CD4-positive, alpha-beta T cell treated with Interleukin-2 at 100 ng/mL for 4 hours (primary cell): ENCODE results near the gene ETS1.
A peak's percentile ranks its signal among the peaks of the same experiment; 100 is the strongest.

Experiments used
- DNase-seq: peaks from one replicate; pipeline ENCODE4 v3.0.0-alpha.2; 2020; ENCODE audit warnings: low spot score

ETS1 gene

DNA sequence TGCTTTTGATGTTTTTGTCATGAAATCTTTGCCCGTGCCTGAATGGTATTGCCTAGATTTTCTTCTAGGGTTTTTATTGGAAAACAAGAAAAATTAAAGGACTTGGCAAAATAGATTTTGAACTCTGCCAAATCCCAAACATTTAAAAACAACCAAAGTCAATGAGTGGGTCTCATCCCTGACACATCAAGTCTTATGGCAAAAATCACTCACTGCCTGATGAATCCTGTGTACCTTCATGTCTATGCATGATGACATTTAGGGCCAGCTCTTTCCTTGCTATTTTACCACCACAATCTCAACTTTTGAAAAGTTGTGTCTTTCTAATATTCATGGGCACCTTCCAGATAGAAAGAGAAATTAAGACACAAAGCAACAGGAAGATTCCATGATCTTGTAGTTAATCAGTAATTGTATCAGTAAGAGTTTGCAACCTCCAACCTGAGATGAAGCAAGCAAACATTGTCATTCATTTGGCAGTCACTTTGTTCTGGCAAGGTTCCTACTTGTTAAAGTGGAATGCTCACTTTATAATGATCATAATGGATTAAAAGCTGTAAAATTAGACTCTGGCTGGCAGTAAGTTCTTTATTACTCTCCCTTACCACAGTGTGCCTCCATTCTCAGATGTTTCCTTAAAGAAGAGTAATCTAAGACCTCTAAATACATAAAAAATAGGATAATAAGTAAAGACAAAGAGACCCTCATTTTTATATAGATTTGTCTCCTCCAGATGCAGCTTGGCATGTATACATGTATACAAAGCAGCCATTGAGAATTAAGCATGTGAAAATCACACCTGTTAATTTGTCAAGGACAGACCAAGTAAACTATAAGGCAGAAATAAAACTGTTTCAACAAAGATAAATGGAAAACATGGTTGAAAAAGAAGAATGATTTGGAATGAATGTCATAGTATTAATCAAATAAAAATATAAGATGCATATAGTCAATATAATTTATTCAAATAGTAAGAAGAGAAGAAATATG is 51.6 kb downstream of the ETS1 start:
- no peak for DNase-seq

DNA sequence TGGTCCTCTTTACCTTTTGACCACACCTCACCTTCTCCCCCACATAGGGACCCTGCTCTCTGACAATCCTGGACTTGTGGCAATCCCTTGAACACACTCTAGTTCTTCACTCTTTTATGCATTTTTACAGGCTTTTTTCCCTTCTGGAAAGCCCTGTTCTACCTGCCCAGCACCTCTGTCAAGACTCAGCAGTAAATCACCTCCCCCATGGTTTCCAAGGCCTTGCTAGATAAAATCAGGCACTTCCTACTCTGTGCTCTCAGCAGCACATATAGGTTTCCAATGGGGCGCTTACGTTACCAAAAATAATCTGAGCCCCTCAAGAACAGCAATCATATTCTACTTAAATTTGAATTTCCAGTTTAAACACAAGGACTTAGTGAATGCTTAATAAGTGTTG is 53.9 kb downstream of the ETS1 start:
- DNase-seq: no peak

DNA sequence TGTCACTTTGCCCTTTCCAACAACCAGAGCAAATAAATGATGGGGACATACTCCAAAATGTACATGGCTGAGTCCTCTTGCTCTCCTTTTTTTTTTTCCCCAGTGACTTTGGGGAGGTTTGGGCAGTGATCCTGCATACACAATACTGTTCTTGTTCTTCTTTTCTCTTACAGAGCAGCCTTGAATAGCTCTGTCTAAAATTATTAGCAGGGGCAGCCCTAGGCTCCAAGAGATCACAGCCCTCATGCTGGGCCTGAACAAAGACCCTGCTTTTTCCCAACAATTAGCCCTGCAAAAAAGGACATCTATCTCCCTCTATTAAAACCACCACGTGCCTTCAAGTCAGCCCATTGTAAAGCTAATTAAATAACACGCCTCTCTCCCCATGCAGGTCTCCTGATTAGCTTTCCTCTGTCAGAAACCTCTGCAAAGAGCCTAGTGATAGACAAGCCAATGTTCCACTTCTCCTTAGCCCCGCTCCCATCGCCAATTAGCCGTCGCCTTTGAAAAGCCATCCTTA is 54.7 kb downstream of the ETS1 start:
- DNase-seq: no peak

DNA sequence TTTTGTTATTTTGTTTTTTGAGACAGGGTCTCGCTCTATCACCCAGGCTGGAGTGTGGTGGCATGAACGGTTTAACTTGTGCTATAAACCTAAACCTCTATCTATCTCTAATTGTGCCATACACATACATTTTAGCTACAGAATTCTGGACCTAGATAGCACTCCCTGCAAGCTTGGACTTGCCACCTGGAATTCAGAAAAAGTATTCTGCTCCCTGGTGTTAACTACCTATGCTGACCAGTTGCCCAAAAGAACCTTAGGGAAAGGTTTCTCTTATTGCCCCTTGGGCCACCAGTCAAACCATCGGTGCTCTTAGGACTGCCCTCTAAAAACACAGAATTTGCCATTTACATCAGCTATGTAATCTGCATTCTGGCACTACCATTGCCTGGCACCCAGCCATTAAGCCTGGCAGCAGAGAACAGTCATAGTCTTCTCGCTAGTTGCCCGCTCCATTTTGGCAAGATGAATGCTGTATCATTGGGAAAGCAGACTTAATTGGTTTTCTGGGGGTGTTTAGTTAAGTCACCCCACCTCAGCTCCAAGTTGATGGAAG is 55.3 kb downstream of the ETS1 start:
- no peak for DNase-seq

DNA sequence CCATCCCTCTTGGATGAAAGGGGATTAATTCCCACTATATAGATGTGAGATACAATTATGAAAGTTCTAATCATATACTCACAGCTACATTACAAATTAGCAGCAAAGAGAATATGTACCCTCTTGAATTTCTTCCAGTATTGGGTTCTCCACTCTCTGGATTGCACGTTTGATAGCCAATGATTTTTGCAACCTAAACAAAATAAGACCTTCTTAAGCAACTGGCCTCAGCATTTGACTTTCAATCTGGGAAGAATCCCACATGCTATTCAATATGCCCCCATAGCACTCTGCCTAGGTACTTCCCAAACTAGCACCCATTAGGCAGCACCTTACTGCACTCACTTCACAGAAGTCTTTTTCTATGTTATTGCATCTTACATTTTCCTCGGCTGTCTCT is 55.8 kb downstream of the ETS1 start:
- DNase-seq: no peak

DNA sequence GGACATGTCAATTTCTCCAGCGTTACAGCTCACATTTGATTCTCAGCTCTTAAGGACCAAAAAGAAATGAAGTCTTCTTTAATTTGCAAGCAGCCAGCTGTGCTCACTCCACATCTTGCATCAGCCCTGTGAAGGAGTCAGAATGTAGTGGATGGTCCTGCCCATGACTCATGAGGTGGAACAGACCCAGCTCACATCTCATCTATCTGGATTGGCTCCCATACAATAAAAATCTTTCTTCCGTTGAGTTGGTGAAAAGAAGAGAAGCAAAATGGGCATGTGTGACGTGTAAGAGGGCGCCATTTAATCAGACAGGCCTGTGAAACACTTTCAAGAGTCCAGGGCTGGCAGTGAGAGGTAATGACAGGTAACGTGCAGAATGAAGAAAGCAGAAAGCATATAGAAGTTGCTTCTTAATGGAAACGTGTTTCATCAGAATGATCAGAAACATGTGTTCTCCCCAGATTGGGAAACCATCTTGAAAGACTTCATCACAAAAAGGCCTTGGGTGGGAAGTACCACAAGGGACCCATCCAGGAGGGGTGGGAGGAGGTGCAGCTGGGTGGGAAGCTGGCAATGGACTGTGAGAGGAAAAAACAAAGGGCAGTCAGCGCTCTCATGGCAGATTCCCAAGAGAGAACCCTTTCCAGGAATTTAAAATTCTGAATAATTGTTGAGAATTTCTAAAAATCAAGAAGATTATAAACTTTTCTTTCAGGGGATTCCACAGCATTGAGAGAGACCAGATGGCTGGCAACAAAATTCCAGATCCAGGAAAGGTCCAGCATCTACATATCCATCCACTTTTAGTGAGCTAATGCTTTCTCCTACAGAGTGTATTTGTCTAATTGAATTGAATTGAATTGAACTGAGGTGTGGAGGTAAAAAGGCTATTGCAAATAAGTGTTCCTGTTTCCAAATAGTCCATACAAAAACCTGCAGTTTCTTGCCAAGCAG is 57.0 kb downstream of the ETS1 start:
- no peak for DNase-seq

DNA sequence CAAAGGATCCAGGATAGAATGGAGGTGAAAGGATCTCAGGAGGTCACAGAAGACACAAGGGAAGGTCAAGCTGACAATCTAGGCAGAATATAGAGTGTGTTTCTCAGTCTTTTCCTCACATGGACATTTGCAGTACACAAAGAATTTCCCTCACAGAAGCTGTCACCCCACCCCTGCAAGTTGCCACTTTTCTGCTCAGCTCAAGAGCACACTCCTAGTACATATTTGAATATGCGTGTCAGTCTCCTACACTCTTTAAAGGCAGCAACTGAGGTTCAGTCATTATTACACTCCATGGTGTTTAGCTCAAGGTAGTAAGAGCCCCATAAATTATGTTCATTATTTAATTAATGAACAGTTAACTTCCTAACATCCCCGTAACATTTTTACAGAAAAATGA is 59.1 kb downstream of the ETS1 start:
- DNase-seq: no peak

DNA sequence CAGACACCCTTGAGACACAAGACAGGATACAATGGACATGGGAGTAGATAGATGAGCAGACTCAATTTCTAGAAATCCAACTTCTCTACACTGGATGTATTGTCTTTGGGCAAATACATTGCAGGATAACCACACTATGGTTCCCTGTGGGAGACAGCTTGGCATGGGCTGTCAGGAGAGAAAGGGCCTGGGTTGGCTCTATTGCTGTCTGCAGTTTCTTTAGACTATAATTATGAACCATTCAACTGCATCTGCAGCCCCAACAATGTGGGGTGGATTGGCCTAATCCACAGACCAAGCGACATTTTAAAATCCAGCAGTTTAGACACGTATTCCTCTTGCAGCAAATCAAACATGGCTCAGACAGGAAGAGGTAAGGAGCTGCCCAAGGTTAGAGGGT is 60.3 kb downstream of the ETS1 start:
- no peak for DNase-seq

DNA sequence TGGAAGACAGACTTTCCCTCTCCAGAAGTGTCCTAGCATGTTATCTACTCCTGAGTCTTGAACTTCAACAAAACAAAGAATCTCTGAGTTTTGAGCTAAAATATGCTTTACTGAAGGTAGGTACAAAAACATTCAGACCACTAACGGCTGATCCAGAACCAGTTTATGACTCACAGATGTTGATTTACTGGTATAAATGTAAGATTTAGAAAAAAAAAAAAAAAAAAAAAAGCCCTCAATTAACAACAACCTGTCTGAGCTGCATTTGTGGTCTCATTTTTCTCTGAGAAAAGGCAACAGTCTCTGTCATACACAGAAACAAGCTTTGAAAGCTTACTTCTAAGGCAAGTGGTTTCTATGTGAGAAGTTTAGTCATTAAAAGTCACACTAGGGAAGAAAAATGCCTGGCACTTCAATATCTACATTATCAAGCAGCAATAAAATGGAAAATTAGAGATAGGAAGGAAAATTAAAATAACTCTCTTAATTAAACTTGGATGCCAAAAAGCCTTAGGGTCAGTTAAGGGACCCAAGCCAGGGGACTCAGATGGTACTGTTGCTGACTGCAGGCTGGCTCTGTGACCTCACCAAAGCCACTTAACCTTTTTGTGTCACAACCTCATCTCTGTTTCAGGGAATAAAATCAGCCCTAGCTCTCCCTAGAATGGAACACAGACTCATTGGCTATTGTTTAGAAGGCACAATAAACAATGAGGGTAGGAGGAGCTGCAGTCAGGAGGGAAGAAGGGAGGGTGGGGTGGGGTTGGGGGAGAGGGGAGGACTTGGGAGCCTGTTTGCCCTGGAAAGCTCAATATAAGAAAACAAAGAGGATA is 61.7 kb downstream of the ETS1 start:
- peak; percentile 89 for DNase-seq

DNA sequence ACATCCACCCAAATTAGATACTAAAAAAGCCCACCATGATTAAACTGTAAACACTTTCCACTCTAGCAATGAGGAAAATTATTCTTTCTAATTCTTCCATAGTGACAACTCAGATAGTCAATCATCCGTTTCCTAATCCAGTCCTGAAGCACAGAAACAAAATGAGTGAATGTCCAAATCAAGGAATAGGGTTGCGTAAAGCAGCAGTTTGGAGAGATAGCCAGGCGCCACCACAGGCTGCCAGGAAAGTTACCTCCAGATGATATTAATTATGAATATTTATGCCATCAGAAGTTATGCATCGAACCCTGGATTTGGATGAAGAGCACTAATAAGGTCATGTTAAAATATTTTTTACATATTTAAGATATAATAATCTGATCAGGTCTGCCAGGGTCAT is 63.2 kb downstream of the ETS1 start:
- no peak for DNase-seq

DNA sequence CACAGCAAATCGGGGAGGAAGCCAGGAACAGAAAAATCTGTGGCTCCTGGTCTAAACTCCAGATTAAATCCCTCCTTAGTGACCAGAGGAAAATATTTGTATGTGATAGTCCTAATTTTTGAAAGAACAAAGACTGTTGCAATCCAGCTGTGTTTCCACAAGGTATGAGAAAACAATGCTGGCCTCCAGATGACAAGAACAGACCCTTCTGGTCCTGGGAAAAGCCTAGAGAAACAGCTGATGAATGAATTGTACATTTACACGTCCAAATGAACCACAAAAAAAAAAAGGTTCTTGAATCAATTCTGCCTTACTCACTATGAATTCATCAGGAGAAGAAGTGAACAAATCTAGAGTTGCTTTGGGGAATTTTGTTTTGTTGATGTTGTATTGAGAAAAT is 63.7 kb downstream of the ETS1 start:
- no peak for DNase-seq

DNA sequence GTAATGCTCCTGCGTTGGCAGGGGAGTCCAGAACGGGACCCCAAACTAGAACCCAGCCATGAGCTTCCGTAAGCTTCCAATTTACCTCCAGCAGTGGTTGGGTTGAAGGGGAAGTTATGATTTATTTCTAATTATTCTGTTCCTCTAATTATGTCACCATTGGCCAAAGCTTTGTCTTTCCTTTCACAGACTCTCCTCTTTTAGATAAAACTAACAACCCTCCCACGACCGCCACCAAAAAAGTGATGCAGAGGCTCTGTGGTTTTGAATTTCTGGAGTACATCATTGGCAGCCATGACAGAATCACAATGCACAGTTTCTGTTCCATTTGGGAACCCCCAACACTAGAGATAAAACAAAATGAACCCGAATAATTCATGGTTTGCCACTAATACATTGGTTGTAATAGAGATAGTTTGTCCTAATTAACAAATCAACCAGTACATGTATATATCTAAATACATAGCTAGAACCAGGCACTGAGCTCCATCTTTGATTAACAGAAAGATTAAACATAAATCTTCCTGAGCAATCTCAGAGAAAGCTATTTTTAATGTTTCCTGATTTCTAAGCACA is 64.3 kb downstream of the ETS1 start:
- peak; percentile 75 for DNase-seq

DNA sequence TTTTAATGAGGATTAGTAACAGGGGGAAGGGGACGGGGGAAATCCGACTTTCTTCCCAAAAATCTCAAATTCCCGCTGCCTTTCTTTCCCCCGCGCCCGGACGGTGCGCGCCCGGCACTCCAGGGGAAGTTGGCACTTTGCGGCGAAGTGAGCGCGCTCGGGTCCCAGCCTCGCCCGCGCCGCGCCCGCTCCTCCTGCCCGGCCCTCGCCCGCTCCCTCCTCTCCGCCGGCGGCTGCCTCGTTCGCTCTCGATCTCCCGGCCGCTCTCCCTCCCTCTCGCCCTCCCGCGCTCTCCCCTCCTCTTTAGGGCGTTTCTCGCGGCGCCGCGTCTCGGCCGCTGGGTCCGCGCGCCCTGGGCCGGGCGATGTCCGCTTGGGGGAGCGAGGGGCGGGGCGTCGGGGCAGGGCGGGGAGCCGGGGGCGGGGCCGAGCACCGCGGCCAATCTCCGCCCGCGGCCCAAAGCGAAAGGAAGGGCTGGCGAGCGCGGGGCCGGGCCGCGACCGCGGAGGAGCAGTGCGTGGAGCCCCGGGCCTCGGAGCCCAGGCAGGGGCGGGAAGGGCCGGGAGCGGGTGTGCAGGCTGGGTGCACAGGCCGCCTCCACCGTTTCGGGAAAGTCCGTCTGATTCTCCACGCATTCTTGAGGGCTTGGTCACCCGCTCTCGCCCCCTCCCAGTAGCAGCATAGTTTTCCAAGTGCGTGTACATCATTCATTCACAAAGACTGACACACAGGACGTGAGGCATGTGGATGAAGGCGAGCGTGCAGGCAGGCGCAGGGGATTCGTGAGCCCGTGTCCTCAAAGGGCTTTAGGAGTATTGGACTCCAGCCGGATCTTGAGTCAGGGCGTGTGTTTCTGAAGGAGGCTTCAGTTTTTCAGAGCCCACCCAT is 65.1 kb downstream of the ETS1 start:
- DNase-seq: peak; percentile 94

DNA sequence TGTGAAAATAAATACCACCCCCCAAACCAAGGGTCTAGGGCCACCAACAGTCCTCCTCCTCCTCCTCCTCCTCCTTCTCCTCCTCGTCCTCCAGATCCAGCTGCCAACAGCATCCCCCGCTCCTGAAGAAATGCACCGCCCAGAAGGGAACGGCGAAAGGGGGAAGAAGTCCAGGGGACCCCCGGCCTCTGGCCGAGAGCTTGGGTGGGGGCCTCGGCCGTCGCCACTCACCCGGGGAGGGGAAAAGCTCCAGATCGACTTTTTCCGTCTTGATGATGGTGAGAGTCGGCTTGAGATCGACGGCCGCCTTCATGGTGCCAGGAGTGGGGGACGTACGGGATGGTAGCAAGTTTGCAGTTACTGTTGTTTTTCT is 65.7 kb downstream of the ETS1 start:
- peak; percentile 47 for DNase-seq

DNA sequence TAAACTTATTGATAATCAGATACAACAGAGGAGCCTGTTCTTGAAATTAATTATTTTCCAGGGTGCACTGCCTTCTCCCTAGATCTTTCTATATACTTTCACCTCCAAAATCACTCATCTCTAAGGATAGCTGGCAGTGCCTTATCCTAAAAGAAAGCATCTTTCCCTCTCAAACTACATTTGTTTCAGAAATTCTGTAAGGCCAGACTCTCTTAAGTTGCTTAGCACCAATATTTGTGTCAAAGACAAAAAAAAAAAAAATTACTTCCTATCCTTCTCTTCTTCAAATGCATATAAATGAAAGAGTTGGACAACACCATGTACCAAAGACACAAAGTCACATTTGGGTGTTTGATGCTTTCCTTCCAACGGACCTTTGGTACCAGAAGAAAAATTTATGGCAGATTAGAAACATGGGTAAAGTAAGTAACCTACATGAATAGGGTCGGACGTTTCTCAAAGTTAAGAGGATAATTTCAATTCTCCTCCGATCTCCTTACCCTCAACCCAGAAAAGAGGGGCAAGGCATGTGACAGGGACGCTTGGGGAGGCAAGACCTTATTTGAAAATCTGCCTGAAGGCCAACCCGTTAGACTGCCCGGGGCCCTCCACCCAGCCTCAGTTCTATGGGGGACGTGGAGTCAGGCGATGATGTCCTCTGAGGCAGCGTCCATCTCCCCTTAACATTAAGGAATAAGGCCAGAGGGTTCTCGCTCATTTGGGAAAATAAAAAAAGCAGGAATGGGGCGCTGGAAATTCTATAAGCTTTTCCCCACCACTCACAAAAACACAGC is 66.3 kb downstream of the ETS1 start:
- peak; percentile 53 for DNase-seq

DNA sequence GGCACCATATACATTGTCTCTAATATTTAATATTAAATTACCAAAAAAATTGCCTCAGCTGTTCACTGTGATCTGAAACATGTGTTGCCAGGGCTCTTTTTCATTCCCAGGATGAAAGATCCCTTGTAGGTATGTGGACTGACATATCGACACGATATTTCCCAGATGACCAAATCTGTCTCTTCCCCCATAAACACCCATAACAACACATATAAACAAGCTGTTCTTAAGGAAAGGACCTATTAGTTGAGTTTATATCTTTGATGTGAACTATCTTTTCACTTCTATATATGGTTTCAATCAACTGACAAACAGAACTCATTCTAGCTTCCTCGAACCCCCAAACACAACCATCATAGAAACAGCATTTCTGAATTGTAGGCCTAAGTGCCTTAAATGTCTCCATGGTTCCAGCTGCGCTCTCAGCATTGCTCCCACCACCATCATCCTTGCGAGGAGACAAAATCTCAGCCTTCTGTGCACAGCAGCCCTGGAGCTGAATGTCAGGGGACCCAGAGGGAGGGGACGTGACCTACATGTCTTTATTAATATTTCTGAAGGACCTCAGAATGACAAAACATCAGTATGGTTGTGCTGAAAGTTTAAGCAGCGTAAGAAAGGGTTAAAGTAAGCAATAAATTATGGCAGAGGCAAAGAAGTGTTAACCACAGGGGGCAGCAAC is 67.0 kb downstream of the ETS1 start:
- peak; percentile 72 for DNase-seq

DNA sequence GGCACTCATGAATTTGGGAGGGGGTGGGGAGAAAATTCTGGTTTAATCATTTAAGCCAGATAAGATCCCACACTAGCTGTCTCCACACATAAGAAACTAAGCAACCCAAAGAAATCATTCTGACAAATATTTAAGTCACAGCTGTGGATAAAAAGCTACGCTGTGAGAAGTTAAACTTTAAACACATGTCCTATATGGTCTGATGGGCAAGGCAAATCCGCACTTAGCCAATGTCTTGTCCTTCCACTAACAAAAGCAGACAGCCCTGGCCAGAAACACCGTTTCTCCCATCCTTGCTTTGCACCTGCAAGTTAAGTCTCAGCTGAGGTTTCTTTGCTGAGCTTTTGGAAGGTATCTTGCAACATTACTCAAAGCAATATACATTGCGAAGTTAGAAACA is 68.0 kb downstream of the ETS1 start:
- DNase-seq: peak; percentile 47

DNA sequence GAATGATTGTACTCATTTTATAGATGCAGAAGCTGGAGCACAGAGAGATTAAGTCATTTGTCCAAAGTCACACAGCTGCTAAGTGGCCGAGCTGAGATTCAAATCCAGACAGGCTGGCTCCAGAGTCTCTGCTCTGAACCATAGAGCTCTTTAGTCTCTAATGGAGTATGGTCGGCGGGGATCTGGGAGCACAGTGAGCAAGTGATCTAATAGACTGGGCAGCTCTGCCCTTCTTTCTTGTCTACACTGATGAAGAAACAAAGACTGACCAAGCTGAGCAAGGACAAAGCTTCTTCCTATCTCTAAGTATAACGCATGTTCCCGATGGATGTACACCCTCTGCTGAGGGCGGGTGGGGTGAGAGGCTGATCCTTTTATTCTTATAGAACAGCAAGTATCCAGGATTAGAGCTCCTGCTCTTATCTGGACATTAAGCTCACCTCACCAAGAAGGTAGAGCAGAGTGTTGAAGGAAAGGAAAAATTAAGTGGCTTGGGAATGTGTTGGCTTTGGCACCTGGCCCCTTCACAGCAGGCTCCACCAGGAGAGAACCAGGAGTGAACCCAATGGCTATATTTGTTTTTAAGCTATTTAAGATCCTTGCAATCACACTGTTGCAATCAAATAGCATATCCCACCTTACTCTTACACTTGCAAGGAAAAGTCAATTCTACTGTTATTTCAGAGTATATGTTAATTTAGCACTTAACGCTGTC is 68.7 kb downstream of the ETS1 start:
- DNase-seq: peak; percentile 42
